GM12878 (cell line): Measurements from ENCODE around the gene AOPEP. TPM values are rescaled to one million over a fixed set of nuclear protein-coding genes. Genes with fewer than 3 reads are reported as not detected.

ENCODE experiments used
- ATAC-seq: fragments of 200-7000 bp; cut with Tn5 transposase; 3 replicates; pipeline ENCODE4 v1.9.1; 2020; ENCODE audit warnings: mild to moderate bottlenecking, moderate library complexity
- BruUV-seq: library from RNA; stranded (reverse); fragments of 400-500 nt; replicated peaks from 2 replicates; lab custom pipeline; 2021; lab: Mats Ljungman, UMichigan
- CTCF ChIA-PET: fragments of 300-600 bp; sonication (Branson Sonifier 250); formaldehyde crosslinking; extraction: SDS; loops from one replicate; lab custom pipeline; 2021; ENCODE audit warnings: inconsistent platforms; lab: Yijun Ruan, JAX
- POLR2A ChIA-PET: fragments of 350-600 bp; formaldehyde crosslinking; extraction: SDS; loops from one replicate; lab custom pipeline; 2021; ENCODE audit warnings: inconsistent platforms; lab: Charles Lee
- RAD21 ChIA-PET: fragments of 300-600 bp; sonication (Branson Sonifier 250); formaldehyde crosslinking; loops from one replicate; lab custom pipeline; 2023; ENCODE audit warnings: antibody characterized with exemption; ENCODE audit not compliant: unreplicated experiment; lab: Charles Lee
- SMC1A ChIA-PET: fragments of 300-600 bp; sonication (Branson Sonifier 250); formaldehyde crosslinking; loops from one replicate; lab custom pipeline; 2023; ENCODE audit not compliant: unreplicated experiment, uncharacterized antibody; lab: Charles Lee
- DNase-seq: peaks from one replicate; pipeline ENCODE4 v3.0.0-alpha.2; 2011; ENCODE audit warnings: low read depth, low spot score
- FAIRE-seq: peaks from 3 replicates; lab custom pipeline; 2011; peaks lifted over from hg19 to GRCh38; lab: Jason Lieb, UNC
- H2AFZ ChIP-seq: 2 replicates; pipeline ENCODE4 v1.6.0; 2011; ENCODE audit warnings: low read depth, low read length, control low read depth; ENCODE audit not compliant: control insufficient read depth
- H3K27ac ChIP-seq: 2 replicates; pipeline ENCODE4 v1.5.1; 2011; ENCODE audit warnings: control low read depth; ENCODE audit not compliant: control insufficient read depth, insufficient read depth
- H3K27me3 ChIP-seq, 2 experiments: replicated peaks in 1 of 2; 2 replicates each; pipeline versions ENCODE4 v1.6.0 to v1.6.1; 2011; ENCODE audit warnings: low read length in 1 of 2; ENCODE audit not compliant: control insufficient read depth in 2 of 2, insufficient read depth in 2 of 2
- H3K36me3 ChIP-seq, 2 experiments: 2 replicates each; pipeline ENCODE4 v1.5.1; 2011; ENCODE audit warnings: low read length in 1 of 2; ENCODE audit not compliant: control insufficient read depth in 2 of 2, insufficient read depth in 2 of 2
- H3K4me1 ChIP-seq: 2 replicates; pipeline ENCODE4 v1.6.1; 2011; ENCODE audit warnings: mild to moderate bottlenecking, low read length, moderate library complexity, mixed read lengths; ENCODE audit not compliant: control insufficient read depth, insufficient read depth
- H3K4me2 ChIP-seq: 2 replicates; pipeline ENCODE4 v1.6.0; 2011; ENCODE audit warnings: control low read depth; ENCODE audit not compliant: control insufficient read depth, insufficient read depth
- H3K4me3 ChIP-seq: fragments of 200-600 bp; sonication (generic); 2 replicates; pipeline ENCODE4 v1.5.1; 2016
- H3K79me2 ChIP-seq: 2 replicates; pipeline ENCODE4 v1.6.0; 2011; ENCODE audit warnings: low read length; ENCODE audit not compliant: control insufficient read depth, insufficient read depth
- H3K9ac ChIP-seq: 2 replicates; pipeline ENCODE4 v1.8.0; 2011; ENCODE audit warnings: low read length, control low read depth, mixed read lengths; ENCODE audit not compliant: control insufficient read depth, insufficient read depth
- H3K9me3 ChIP-seq: replicated peaks from 3 replicates; pipeline ENCODE4 v1.5.1; 2011; ENCODE audit warnings: mild to moderate bottlenecking, low read length; ENCODE audit not compliant: control insufficient read depth, insufficient read depth
- H4K20me1 ChIP-seq: 2 replicates; pipeline ENCODE4 v1.6.0; 2011; ENCODE audit not compliant: control insufficient read depth, insufficient read depth
- GABPA ChIP-seq: IDR thresholded peaks from 2 replicates; pipeline ENCODE4 v1.6.1; 2014; ENCODE audit warnings: antibody characterized with exemption, low read depth, mild to moderate bottlenecking, inconsistent platforms
- KDM1A ChIP-seq: fragments of 200-600 bp; sonication (generic); IDR thresholded peaks from 2 replicates; pipeline ENCODE4 v1.6.1; 2016; ENCODE audit warnings: borderline replicate concordance
- MAX ChIP-seq: IDR thresholded peaks from 2 replicates; pipeline ENCODE4 v1.6.1; 2012; ENCODE audit warnings: low read depth, low read length, improper control_type of control experiment
- MTA2 ChIP-seq: fragments of 450-650 bp; IDR thresholded peaks from 2 replicates; pipeline ENCODE4 v1.6.1; 2016; ENCODE audit warnings: low read depth, mild to moderate bottlenecking, moderate library complexity
- NR2C1 ChIP-seq: fragments of 450-650 bp; IDR thresholded peaks from 2 replicates; pipeline ENCODE4 v1.6.1; 2017; ENCODE audit warnings: antibody characterized with exemption, mild to moderate bottlenecking, moderate library complexity
- RUNX3 ChIP-seq: IDR thresholded peaks from 2 replicates; pipeline ENCODE4 v1.6.1; 2012; ENCODE audit warnings: low read length, inconsistent platforms
- SREBF2 ChIP-seq: IDR thresholded peaks from 2 replicates; pipeline ENCODE4 v1.6.1; 2012; ENCODE audit warnings: mild to moderate bottlenecking, low read length
- WGBS: methylation state at CpG from one replicate; pipeline ENCODE4 v1.1.6; 2016; ENCODE audit warnings: low lambda C conversion rate; ENCODE audit not compliant: insufficient replicate concordance, insufficient coverage; ENCODE audit errors: missing lambda C conversion rate; 5-methylcytosine and 5-hydroxymethylcytosine counted together
- in situ Hi-C: fragments of 300-500 bp; cut with MboI; formaldehyde crosslinking; loops from 9 replicates; pipeline ENCODE4 v1.14.3; 2018; ENCODE audit warnings: mixed read lengths
- intact Hi-C: fragments of 100-400 bp; cut with micrococcal nuclease; formaldehyde crosslinking; loops from one replicate; pipeline ENCODE4 v1.14.2; 2022; ENCODE audit not compliant: unreplicated experiment
- polyA plus RNA-seq, 11 experiments: library from polyadenylated mRNA; depleted of rRNA in 4 of 11; unstranded in 6 of 11; stranded (reverse) in 5 of 11; fragments of >200 nt; fragmentation: Nextera tagmentation in 4 of 11; fragmentation: Illumina TruSeq in 1 of 11; extraction: Ambion mirVana in 4 of 11; extraction: Trizol in 1 of 11; gene quantifications; 1 replicate in 1 of 11; 2 replicates in 10 of 11; pipeline versions ENCODE4 v1.2.1 to v1.2.3, GENCODE V29; 2011 to 2016; ENCODE audit warnings: inconsistent platforms in 2 of 11, missing spikeins in 2 of 11, low read depth in 1 of 11
- total RNA-seq, 4 experiments: library from RNA; depleted of rRNA in 3 of 4; stranded (reverse); fragments of >200 nt in 3 of 4; fragmentation: Illumina TruSeq in 1 of 4; extraction: Trizol in 1 of 4; gene quantifications; 2 replicates each; pipeline versions ENCODE4 v1.2.1 to v1.2.3, GENCODE V29; 2013 to 2021
- TF ChIP-seq, protein P1 (sequence below): fragments of 450-650 bp; IDR thresholded peaks from 2 replicates; pipeline ENCODE4 v1.6.1; 2016; ENCODE audit warnings: mild to moderate bottlenecking, moderate library complexity, borderline replicate concordance

AOPEP gene
- total and polyA plus RNA-seq, 10 of the 15 experiments (the other 5 are each of a cell fraction or from before 2014, with no cell fraction given), result 2.3 to 16.9 (median 10.1) TPM

DNA sequence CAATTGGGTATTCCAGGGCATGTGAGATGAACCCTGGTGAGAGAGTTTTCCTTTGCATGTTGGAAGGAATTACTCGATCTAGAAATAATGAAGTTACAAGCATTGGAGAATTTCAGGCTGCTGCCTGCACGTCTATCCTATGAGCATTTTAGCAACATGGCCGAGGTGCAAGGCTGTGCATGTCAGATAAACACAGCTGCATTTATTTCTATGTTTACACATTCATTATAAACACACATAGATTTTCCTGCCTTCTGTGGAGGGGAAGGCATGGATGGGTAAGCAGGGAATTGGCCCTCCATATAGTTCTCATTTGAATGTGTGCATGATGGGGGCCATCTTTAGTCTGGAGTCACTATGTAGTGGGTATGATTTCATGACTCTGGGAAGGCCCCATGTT lies 42.3 kb downstream of the AOPEP start (continued):
- no peak for TF ChIP-seq MTA2

DNA sequence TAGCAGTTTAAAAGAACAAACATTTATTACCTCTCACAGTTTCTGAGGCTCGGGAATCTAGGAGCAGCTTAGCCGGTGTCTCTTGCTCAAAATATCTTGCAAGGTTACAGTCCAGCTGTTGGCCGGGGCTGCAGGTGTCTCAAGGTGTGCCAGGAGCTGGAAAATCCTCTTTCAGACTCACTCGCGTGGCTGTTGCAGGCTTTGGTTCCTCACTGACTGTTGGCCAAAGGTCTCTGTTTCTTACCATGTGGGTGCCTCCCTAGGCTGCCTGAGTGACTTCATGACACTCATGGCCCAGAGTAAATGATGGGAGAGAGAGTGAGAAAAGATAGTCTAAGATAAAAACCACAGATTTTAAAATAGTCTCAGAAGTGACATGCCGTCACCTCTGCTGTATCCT lies 43.8 kb downstream of the AOPEP start:
- H3K36me3 ChIP-seq, result no peaks in the 10 kb centered on the region; a peak in 1 of 4 replicates
- no peak overlapping the region for H3K9ac ChIP-seq
- H4K20me1 ChIP-seq, result no peaks in the 10 kb centered on the region
- in situ Hi-C loops (no loop called here), intact Hi-C loops (no loop called here)
- no peaks in the 10 kb centered on the region for H3K79me2 ChIP-seq
- ChIA-PET POLR2A (no interaction called here), SMC1A (no interaction called here), RAD21 (no interaction called here), CTCF (interaction anchor here (0.6 to 1.7 kb wide), 4 partner anchors 10 to 357 kb away, joined by 3 to 5 read pairs (median 4); no protein-coding TSS in a partner anchor)
- TF ChIP-seq MAX, result no peak
- no peak for TF ChIP-seq NR2C1
- TF ChIP-seq RUNX3, result peak; percentile 16; the same call in 1 of the 2 replicates
- no peak for TF ChIP-seq KDM1A
- no peak for ATAC-seq
- no peak for DNase-seq
- no peak overlapping the region for H3K27ac ChIP-seq
- H3K4me1 ChIP-seq, result no peaks in the 10 kb centered on the region; the same call in 1 of the 2 replicates
- H3K27me3 ChIP-seq, result no peaks in the 10 kb centered on the region
- H2AFZ ChIP-seq, result no peak overlapping the region
- FAIRE-seq, result no peak
- no peak overlapping the region for H3K4me3 ChIP-seq
- no peak overlapping the region for H3K4me2 ChIP-seq
- BruUV-seq, result no TSS peak
- H3K9me3 ChIP-seq, result no peaks in the 10 kb centered on the region
- WGBS, result 96% methylated on average over 6 of the region's 6 CpGs

- Histone ChIP-seq H3K4me1 (no peaks in the 10 kb centered on the region; the same call in 1 of the 2 replicates), H3K9ac (no peak overlapping the region), H4K20me1 (no peaks in the 10 kb centered on the region), H3K4me3 (no peak overlapping the region), H3K79me2 (no peaks in the 10 kb centered on the region), H3K36me3 (no peaks in the 10 kb centered on the region; a peak in 1 of 4 replicates), H3K27ac (no peak overlapping the region), H3K9me3 (no peaks in the 10 kb centered on the region), H2AFZ (no peak overlapping the region), H3K27me3 (no peaks in the 10 kb centered on the region), H3K4me2 (no peak overlapping the region)
- ATAC-seq, result peak; percentile 65
- no TSS peak for BruUV-seq
- CTCF ChIA-PET, result interaction anchor here (1.4 to 1.7 kb wide), 3 partner anchors 9 to 356 kb away, joined by 4 to 5 read pairs (median 4); no protein-coding TSS in a partner anchor
- POLR2A ChIA-PET, result no interaction called here
- in situ Hi-C loops (no loop called here), intact Hi-C loops (no loop called here)
- no peak for FAIRE-seq
- TF ChIP-seq SREBF2 (no peak), GABPA (no peak)
- TF ChIP-seq, protein P1, sequence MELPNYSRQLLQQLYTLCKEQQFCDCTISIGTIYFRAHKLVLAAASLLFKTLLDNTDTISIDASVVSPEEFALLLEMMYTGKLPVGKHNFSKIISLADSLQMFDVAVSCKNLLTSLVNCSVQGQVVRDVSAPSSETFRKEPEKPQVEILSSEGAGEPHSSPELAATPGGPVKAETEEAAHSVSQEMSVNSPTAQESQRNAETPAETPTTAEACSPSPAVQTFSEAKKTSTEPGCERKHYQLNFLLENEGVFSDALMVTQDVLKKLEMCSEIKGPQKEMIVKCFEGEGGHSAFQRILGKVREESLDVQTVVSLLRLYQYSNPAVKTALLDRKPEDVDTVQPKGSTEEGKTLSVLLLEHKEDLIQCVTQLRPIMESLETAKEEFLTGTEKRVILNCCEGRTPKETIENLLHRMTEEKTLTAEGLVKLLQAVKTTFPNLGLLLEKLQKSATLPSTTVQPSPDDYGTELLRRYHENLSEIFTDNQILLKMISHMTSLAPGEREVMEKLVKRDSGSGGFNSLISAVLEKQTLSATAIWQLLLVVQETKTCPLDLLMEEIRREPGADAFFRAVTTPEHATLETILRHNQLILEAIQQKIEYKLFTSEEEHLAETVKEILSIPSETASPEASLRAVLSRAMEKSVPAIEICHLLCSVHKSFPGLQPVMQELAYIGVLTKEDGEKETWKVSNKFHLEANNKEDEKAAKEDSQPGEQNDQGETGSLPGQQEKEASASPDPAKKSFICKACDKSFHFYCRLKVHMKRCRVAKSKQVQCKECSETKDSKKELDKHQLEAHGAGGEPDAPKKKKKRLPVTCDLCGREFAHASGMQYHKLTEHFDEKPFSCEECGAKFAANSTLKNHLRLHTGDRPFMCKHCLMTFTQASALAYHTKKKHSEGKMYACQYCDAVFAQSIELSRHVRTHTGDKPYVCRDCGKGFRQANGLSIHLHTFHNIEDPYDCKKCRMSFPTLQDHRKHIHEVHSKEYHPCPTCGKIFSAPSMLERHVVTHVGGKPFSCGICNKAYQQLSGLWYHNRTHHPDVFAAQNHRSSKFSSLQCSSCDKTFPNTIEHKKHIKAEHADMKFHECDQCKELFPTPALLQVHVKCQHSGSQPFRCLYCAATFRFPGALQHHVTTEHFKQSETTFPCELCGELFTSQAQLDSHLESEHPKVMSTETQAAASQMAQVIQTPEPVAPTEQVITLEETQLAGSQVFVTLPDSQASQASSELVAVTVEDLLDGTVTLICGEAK, result no peak
- no peak for DNase-seq
- RAD21 ChIA-PET, result no interaction called here
- WGBS, result 50% methylated on average over 3 of the region's 3 CpGs
- SMC1A ChIA-PET, result no interaction called here
Observed at GRCh38 chr9:94771096-94771495, 44.6 kb downstream of the AOPEP start.
